HG03066 (cell line): ENCODE results near the gene PCED1A.

Experiments used
- ATAC-seq: cut with Tn5 transposase; IDR thresholded peaks from one replicate; pipeline ENCODE4 v1.9.1; 2021; ENCODE audit warnings: low read depth; ENCODE audit not compliant: unreplicated experiment

The PCED1A gene

GRCh38 chr20:2840138-2840966 is at the start of gene PCED1A, which contains the start of gene VPS16:
Gene PCED1A, minus strand, starts transcription at chr20:2840655. Its CDS starts 743 bp downstream, at chr20:2839912.
Gene VPS16, plus strand, starts transcription at chr20:2840745. Its CDS starts 30 bp downstream, at chr20:2840775.
- ATAC-seq: peak; percentile 97

- no peak for ATAC-seq
Measured at GRCh38 chr20:2889797-2890196, 49.3 kb upstream of the PCED1A start.

- no peak for ATAC-seq
Measured at GRCh38 chr20:2889209-2889608, 48.8 kb upstream of the PCED1A start.

- ATAC-seq: no peak
Measured at GRCh38 chr20:2888224-2888955, 47.9 kb upstream of the PCED1A start.

GRCh38 chr20:2887715-2888114 is 47.3 kb upstream of the PCED1A start:
- no peak for ATAC-seq

- no peak for ATAC-seq
Measured at GRCh38 chr20:2883726-2884637, 43.5 kb upstream of the PCED1A start.

GRCh38 chr20:2880650-2881049 is 40.2 kb upstream of the PCED1A start:
- no peak for ATAC-seq

GRCh38 chr20:2879146-2879545 is 38.7 kb upstream of the PCED1A start:
- no peak for ATAC-seq

- ATAC-seq: no peak
Measured at GRCh38 chr20:2878515-2878914, 38.1 kb upstream of the PCED1A start.

GRCh38 chr20:2875690-2876203 is 35.3 kb upstream of the PCED1A start:
- no peak for ATAC-seq

- ATAC-seq: no peak
Measured at GRCh38 chr20:2874456-2874855, 34.0 kb upstream of the PCED1A start.

GRCh38 chr20:2873747-2874041 is 33.2 kb upstream of the PCED1A start:
- ATAC-seq: peak; percentile 30

- peak; percentile 91 for ATAC-seq
Measured at GRCh38 chr20:2873010-2873746, 32.7 kb upstream of the PCED1A start, which contains the start of gene PTPRA. Gene PTPRA, plus strand, starts transcription at chr20:2873481. Its CDS starts 90,797 bp downstream, at chr20:2964278.

GRCh38 chr20:2872459-2873009 is 32.1 kb upstream of the PCED1A start:
- ATAC-seq: peak; percentile 20

GRCh38 chr20:2871661-2872458 is 31.4 kb upstream of the PCED1A start:
- no peak for ATAC-seq

- ATAC-seq: no peak
Measured at GRCh38 chr20:2871111-2871465, 30.6 kb upstream of the PCED1A start.

- no peak for ATAC-seq
Measured at GRCh38 chr20:2869381-2869780, 28.9 kb upstream of the PCED1A start.

GRCh38 chr20:2867081-2867864 is 26.8 kb upstream of the PCED1A start:
- no peak for ATAC-seq
